ENCODE data around the gene LSMEM2.
"Not testable (repeated sequence)": the region's sequence is repeated elsewhere in the genome, so short reads cannot be mapped to it uniquely, and the experiment has no call there.

Gene LSMEM2

GRCh38 chr3:50278880-50279224 is at the start of gene LSMEM2:
LSMEM2 (plus strand) TSS chr3:50279087; CDS start chr3:50279114, 27 bp downstream.
- no peak for DNase-seq

GRCh38 chr3:50229490-50229889 is 49.4 kb upstream of the LSMEM2 start:
- no peak for DNase-seq

GRCh38 chr3:50230104-50230793 is 48.6 kb upstream of the LSMEM2 start:
- DNase-seq: no peak

GRCh38 chr3:50230794-50231125 is 48.1 kb upstream of the LSMEM2 start:
- DNase-seq: no peak

GRCh38 chr3:50231581-50231980 is 47.3 kb upstream of the LSMEM2 start:
- no peak for DNase-seq

- no peak for DNase-seq
Observed at GRCh38 chr3:50232303-50232702, 46.6 kb upstream of the LSMEM2 start.

GRCh38 chr3:50233176-50233575 is 45.7 kb upstream of the LSMEM2 start:
- no peak for DNase-seq

GRCh38 chr3:50235716-50236483 is 43.0 kb upstream of the LSMEM2 start, which contains the start of gene GNAI2:
GNAI2 (plus strand) TSS chr3:50236204; CDS start chr3:50236336, 132 bp downstream.
- DNase-seq: peak; percentile 78

GRCh38 chr3:50236484-50237132 is 42.3 kb upstream of the LSMEM2 start:
- DNase-seq: no peak

- DNase-seq: no peak
Observed at GRCh38 chr3:50237133-50237651, 41.7 kb upstream of the LSMEM2 start.

GRCh38 chr3:50237754-50238548 is 40.9 kb upstream of the LSMEM2 start:
- no peak for DNase-seq

GRCh38 chr3:50238549-50239026 is 40.3 kb upstream of the LSMEM2 start:
- DNase-seq: no peak

GRCh38 chr3:50239649-50240048 is 39.2 kb upstream of the LSMEM2 start:
- DNase-seq: no peak

- DNase-seq: no peak
Observed at GRCh38 chr3:50241163-50241562, 37.7 kb upstream of the LSMEM2 start.

- DNase-seq: no peak
Observed at GRCh38 chr3:50241713-50242380, 37.0 kb upstream of the LSMEM2 start.

- no peak for DNase-seq
Observed at GRCh38 chr3:50242381-50242770, 36.5 kb upstream of the LSMEM2 start.

- DNase-seq: no peak
Observed at GRCh38 chr3:50242851-50243542, 35.9 kb upstream of the LSMEM2 start.

- DNase-seq: no peak
Observed at GRCh38 chr3:50243543-50243895, 35.4 kb upstream of the LSMEM2 start.

GRCh38 chr3:50244813-50245212 is 34.1 kb upstream of the LSMEM2 start:
- DNase-seq: not testable (repeated sequence)

- DNase-seq: no peak
Observed at GRCh38 chr3:50245251-50245745, 33.6 kb upstream of the LSMEM2 start.

GRCh38 chr3:50245831-50246516 is 32.9 kb upstream of the LSMEM2 start:
- no peak for DNase-seq
